Measurements from ENCODE around the gene AP5Z1.

The AP5Z1 gene

GRCh38 chr7:4808565-4808964, 33.1 kb downstream of the AP5Z1 start:
- Histone ChIP-seq H3K4me3 (ENCODE audit: severe bottlenecking) (no peak overlapping the region), H3K36me3 (ENCODE audit: low read depth) (no peaks in the 10 kb centered on the region), H3K27ac (ENCODE audit: poor library complexity, severe bottlenecking) (no peak overlapping the region), H3K4me1 (ENCODE audit: insufficient read depth, poor library complexity, severe bottlenecking) (no peaks in the 10 kb centered on the region), H3K27me3 (ENCODE audit: insufficient read depth, poor library complexity, severe bottlenecking) (peaks cover 13% of the 10 kb centered on the region), H3K9me3 (ENCODE audit: severe bottlenecking) (no peaks in the 10 kb centered on the region)
- no peak for TF ChIP-seq CTCF (IDR thresholded peaks at IDR 0.05; ENCODE audit: poor library complexity, severe bottlenecking)
- no peak for ATAC-seq (ENCODE audit: low read depth)
- no peak for DNase-seq (ENCODE audit: low spot score)

- no peak for DNase-seq (ENCODE audit: low spot score)
These were observed 33.7 kb downstream of the AP5Z1 start for GRCh38 chr7:4809091-4809591.

GRCh38 chr7:4809666-4810065, 34.2 kb downstream of the AP5Z1 start:
- Histone ChIP-seq H3K36me3 (ENCODE audit: low read depth) (no peaks in the 10 kb centered on the region), H3K4me3 (ENCODE audit: severe bottlenecking) (no peak overlapping the region), H3K9me3 (ENCODE audit: severe bottlenecking) (no peaks in the 10 kb centered on the region), H3K4me1 (ENCODE audit: insufficient read depth, poor library complexity, severe bottlenecking) (no peaks in the 10 kb centered on the region), H3K27ac (ENCODE audit: poor library complexity, severe bottlenecking) (no peak overlapping the region), H3K27me3 (ENCODE audit: insufficient read depth, poor library complexity, severe bottlenecking) (peaks cover 13% of the 10 kb centered on the region)
- DNase-seq (ENCODE audit: low spot score) (no peak), ATAC-seq (ENCODE audit: low read depth) (no peak)
- no peak for TF ChIP-seq CTCF (IDR thresholded peaks at IDR 0.05; ENCODE audit: poor library complexity, severe bottlenecking)

More at GRCh38 chr7:4809091-4809591, 33.7 kb downstream of the AP5Z1 start:
- H3K27ac ChIP-seq (ENCODE audit: poor library complexity, severe bottlenecking): no peak overlapping the region
- no peaks in the 10 kb centered on the region for H3K9me3 ChIP-seq (ENCODE audit: severe bottlenecking)
- peaks cover 13% of the 10 kb centered on the region for H3K27me3 ChIP-seq (ENCODE audit: insufficient read depth, poor library complexity, severe bottlenecking)
- TF ChIP-seq CTCF (IDR thresholded peaks at IDR 0.05; ENCODE audit: poor library complexity, severe bottlenecking): no peak
- no peak for ATAC-seq (ENCODE audit: low read depth)
- H3K4me3 ChIP-seq (ENCODE audit: severe bottlenecking): no peak overlapping the region
- no peaks in the 10 kb centered on the region for H3K36me3 ChIP-seq (ENCODE audit: low read depth)
- no peaks in the 10 kb centered on the region for H3K4me1 ChIP-seq (ENCODE audit: insufficient read depth, poor library complexity, severe bottlenecking)

GRCh38 chr7:4814433-4814832, 39.0 kb downstream of the AP5Z1 start:
- Histone ChIP-seq H3K9me3 (ENCODE audit: severe bottlenecking) (no peaks in the 10 kb centered on the region), H3K36me3 (ENCODE audit: low read depth) (no peaks in the 10 kb centered on the region), H3K4me1 (ENCODE audit: insufficient read depth, poor library complexity, severe bottlenecking) (no peaks in the 10 kb centered on the region), H3K27ac (ENCODE audit: poor library complexity, severe bottlenecking) (no peak overlapping the region), H3K27me3 (ENCODE audit: insufficient read depth, poor library complexity, severe bottlenecking) (no peaks in the 10 kb centered on the region), H3K4me3 (ENCODE audit: severe bottlenecking) (no peak overlapping the region)
- DNase-seq (ENCODE audit: low spot score) (no peak), ATAC-seq (ENCODE audit: low read depth) (no peak)
- TF ChIP-seq CTCF (IDR thresholded peaks at IDR 0.05; ENCODE audit: poor library complexity, severe bottlenecking): no peak

- DNase-seq (ENCODE audit: low spot score) (no peak), ATAC-seq (ENCODE audit: low read depth) (no peak)
- Histone ChIP-seq H3K4me3 (ENCODE audit: severe bottlenecking) (no peak overlapping the region), H3K4me1 (ENCODE audit: insufficient read depth, poor library complexity, severe bottlenecking) (no peaks in the 10 kb centered on the region), H3K27me3 (ENCODE audit: insufficient read depth, poor library complexity, severe bottlenecking) (no peaks in the 10 kb centered on the region), H3K27ac (ENCODE audit: poor library complexity, severe bottlenecking) (no peak overlapping the region), H3K36me3 (ENCODE audit: low read depth) (no peaks in the 10 kb centered on the region), H3K9me3 (ENCODE audit: severe bottlenecking) (no peaks in the 10 kb centered on the region)
- TF ChIP-seq CTCF (IDR thresholded peaks at IDR 0.05; ENCODE audit: poor library complexity, severe bottlenecking): no peak
These were observed 39.7 kb downstream of the AP5Z1 start for GRCh38 chr7:4815121-4815520.

Measured in RWPE2 (cell line).